HG02642 (cell line): ENCODE measurements around the gene PCDHA10.

ENCODE experiments used
- ATAC-seq: cut with Tn5 transposase; IDR thresholded peaks from one replicate; pipeline ENCODE4 v1.9.1; 2021; ENCODE audit warnings: mild to moderate bottlenecking; ENCODE audit not compliant: unreplicated experiment, poor library complexity

The PCDHA10 gene

GRCh38 chr5:140881889-140882590 is 26.3 kb downstream of the PCDHA10 start, which contains the start of gene PCDHA13:
TSS of gene PCDHA13 (plus strand) at chr5:140882124. CDS start at chr5:140882269, 145 bp downstream.
- ATAC-seq, result no peak

DNA sequence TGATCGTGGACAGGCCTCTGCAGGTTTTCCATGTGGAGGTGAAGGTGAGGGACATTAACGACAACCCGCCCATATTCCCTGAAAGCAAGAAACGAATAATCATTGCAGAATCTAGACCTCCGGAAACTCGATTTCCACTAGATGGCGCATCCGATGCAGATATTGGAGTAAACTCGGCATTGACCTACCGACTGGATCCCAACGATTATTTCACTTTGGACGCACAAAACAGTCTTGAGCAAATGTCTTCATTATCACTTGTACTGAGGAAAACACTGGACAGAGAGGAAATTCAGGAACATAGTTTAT is 26.8 kb downstream of the PCDHA10 start:
- no peak for ATAC-seq

DNA sequence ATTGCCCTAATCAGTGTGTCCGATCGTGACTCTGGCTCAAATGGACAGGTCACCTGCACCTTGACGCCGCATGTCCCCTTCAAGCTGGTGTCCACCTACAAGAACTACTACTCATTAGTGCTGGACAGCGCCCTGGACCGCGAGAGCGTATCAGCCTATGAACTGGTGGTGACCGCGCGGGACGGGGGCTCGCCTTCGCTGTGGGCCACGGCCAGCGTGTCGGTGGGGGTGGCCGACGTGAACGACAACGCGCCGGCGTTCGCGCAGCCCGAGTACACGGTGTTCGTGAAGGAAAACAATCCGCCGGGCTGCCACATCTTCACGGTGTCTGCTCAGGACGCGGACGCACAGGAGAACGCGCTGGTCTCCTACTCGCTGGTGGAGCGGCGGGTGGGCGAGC is 27.7 kb downstream of the PCDHA10 start:
- ATAC-seq, result no peak

DNA sequence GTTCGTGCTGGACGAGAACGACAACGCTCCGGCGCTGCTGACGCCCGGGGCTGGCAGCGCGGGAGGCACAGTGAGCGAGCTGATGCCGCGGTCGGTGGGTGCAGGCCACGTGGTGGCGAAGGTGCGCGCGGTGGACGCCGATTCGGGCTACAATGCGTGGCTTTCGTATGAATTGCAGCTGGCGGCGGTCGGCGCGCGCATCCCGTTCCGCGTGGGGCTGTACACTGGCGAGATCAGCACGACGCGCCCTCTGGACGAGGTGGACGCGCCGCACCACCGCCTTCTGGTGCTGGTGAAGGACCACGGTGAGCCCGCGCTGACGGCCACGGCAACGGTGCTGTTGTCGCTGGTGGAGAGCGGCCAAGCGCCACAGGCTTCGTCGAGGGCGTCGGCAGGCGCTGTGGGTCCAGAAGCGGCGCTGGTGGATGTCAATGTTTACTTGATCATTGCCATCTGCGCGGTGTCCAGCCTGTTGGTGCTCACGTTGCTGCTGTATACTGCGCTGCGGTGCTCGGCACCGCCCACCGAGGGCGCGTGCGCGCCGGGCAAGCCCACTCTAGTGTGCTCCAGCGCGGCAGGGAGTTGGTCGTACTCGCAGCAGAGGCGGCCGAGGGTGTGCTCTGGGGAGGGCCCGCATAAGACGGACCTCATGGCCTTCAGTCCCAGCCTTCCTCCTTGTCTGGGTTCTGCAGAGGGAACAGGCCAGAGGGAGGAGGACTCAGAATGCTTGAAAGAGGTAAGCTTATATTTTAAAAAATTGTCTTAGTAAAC is 28.4 kb downstream of the PCDHA10 start:
- no peak for ATAC-seq

DNA sequence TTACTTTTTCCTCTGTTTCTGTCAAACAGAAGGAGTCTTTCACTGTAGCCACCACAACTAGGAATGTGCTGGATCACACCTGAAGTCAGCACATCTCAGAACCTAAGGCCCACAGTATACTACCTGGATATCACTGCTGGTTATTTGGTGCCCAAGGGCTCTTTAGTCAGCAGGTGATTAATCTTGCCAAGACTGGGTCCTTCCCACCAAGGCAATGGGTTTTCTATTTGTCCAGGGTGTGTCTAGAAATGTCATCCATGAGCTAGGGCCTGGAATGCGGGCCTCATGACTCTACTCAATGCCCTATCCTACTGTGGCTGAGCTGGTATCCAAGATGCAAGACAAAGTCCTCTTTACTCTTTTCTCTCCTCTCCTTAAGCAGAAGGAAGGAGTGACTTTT is 60.6 kb downstream of the PCDHA10 start:
- ATAC-seq, result no peak
